ENCODE results near the gene SMG1. TPM values are rescaled to one million over a fixed set of nuclear protein-coding genes. Genes with fewer than 3 reads are reported as not detected.

Gene SMG1
- total RNA-seq, 2 experiments from 2014 or later, result 120 to 127 TPM

DNA sequence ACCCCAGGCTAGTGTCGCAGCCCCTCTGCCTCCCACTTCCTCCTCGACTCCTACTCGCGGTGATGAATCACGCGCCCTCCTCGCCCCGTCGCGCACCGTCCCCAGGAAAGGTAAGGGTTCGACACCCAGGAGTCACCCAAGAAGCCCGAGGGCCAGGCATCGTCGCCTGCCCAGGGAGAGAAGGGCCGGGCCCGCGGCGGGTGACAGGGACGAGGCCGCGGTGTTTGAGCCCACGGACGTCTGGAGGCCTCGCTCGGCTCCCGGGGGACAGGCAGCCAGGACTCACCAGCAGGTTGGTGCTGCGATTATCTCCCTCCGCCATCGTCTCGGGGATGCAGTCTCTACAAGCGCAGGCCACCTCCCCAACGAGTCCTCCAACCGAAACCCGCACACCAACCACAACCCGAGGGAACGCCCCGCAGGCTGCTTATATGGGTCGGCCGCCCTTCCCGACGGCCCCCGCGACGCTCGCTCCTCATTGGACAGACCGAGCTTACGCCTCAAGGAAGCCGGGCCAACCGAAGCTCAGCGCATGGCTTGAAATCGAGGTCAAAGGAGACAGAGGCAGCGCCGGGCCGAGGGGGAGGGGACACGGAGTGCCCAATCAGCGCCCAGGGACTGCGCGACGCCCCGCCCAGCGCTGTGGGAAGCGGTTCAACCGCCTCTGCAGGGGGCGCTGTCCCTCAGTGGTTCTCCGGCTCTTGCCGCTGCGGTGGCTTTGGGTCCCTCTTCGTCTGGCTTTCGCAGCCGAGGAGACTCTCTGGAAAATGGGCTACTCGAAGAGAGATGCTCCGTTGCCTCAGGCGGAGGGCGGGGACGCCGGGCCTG is 124.8 kb downstream of the SMG1 start, which contains the start of gene ARL6IP1:
TSS of gene ARL6IP1 (minus strand) at position 405 of the 828 bp plus-strand sequence. CDS start at position 322, 83 bp downstream.
- H3K4me3 ChIP-seq (ENCODE audit: low read length), result peak within 1 kb of the TSS; percentile 98
- H3K27me3 ChIP-seq (ENCODE audit: control insufficient read depth in 1 of 2, insufficient read depth in 2 of 2, low read length in 2 of 2), result no peaks in the 10 kb centered on the region
- CTCF ChIA-PET, result interaction anchor here (0.6 to 5.3 kb wide), 22 partner anchors 13 to 1436 kb away, joined by 3 to 95 read pairs (median 3); partner anchors contain the start of genes RPS15A and VPS35L
- Mint-ChIP-seq H3K36me3 (ENCODE audit: low read depth) (peaks cover 44% of the 10 kb centered on the region), H3K27me3 (no peaks in the 10 kb centered on the region), H3K4me1 (ENCODE audit: low read depth) (peaks cover 49% of the 10 kb centered on the region), H3K9me3 (no peaks in the 10 kb centered on the region), H3K4me3 (peak within 1 kb of the TSS; percentile 96), H3K27ac (peak within 1 kb of the TSS; percentile 88)
- peak within 1 kb of the TSS; percentile 91 for H3K27ac ChIP-seq (ENCODE audit: low read depth in 1 of 2, low read length in 2 of 2)
- peaks cover 44% of the 10 kb centered on the region for H3K4me1 ChIP-seq (ENCODE audit: insufficient read depth, low read length)
- DNase-seq (peak; percentile 98 to 100 (median 99)), ATAC-seq (ENCODE audit: poor library complexity) (peak; percentile 93)
- POLR2A ChIA-PET, result interaction anchor here (0.7 to 10.2 kb wide), 17 partner anchors 12 to 1442 kb away, joined by 3 to 232 read pairs (median 4); partner anchors contain the start of genes COQ7, RPS15A, SMG1 and VPS35L
- no peaks in the 10 kb centered on the region for H3K9me3 ChIP-seq (ENCODE audit: control insufficient read depth in 1 of 2, insufficient read depth in 1 of 2, low read length in 2 of 2)
- H3K36me3 ChIP-seq (ENCODE audit: insufficient read depth, low read length), result peaks cover 20% of the 10 kb centered on the region
- intact Hi-C loops (cut with DNase I, micrococcal nuclease), result loop anchor here (1.0 to 5.0 kb wide), 7 partner anchors 11 to 916 kb away; partner anchors contain the start of genes RPS15A (in 2 of the 2), SMG1 (in 2 of the 2), CCP110 (in 1 of the 2) and COQ7 (in 1 of the 2)
- TF ChIP-seq, protein P1, sequence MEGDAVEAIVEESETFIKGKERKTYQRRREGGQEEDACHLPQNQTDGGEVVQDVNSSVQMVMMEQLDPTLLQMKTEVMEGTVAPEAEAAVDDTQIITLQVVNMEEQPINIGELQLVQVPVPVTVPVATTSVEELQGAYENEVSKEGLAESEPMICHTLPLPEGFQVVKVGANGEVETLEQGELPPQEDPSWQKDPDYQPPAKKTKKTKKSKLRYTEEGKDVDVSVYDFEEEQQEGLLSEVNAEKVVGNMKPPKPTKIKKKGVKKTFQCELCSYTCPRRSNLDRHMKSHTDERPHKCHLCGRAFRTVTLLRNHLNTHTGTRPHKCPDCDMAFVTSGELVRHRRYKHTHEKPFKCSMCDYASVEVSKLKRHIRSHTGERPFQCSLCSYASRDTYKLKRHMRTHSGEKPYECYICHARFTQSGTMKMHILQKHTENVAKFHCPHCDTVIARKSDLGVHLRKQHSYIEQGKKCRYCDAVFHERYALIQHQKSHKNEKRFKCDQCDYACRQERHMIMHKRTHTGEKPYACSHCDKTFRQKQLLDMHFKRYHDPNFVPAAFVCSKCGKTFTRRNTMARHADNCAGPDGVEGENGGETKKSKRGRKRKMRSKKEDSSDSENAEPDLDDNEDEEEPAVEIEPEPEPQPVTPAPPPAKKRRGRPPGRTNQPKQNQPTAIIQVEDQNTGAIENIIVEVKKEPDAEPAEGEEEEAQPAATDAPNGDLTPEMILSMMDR (IDR thresholded peaks at IDR 0.05), result peak; percentile 84

DNA sequence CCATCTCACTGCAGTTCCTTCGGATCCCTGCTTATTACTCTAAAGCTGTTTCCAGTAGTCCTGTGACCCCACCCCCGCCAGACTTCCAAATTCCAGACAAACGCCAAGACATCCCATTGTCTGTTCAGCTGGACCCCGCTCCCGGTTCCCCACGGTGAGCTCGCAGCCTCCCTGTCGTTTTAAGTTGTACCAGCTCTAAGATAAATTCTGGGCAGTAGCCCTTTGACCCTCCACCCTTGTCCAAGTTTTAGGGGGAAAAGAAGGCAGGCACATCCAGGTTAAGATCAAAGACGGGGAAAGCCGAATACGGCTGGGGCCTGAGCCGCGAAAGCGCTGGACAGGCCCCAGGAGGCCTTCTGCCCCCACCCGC is 125.4 kb downstream of the SMG1 start:
- Histone ChIP-seq H3K36me3 (ENCODE audit: insufficient read depth, low read length) (peaks cover 20% of the 10 kb centered on the region), H3K4me1 (ENCODE audit: insufficient read depth, low read length) (peaks cover 44% of the 10 kb centered on the region), H3K27me3 (ENCODE audit: control insufficient read depth in 1 of 2, insufficient read depth in 2 of 2, low read length in 2 of 2) (no peaks in the 10 kb centered on the region), H3K4me3 (ENCODE audit: low read length) (peak overlapping the region; percentile 98), H3K27ac (ENCODE audit: low read depth in 1 of 2, low read length in 2 of 2) (peak overlapping the region; percentile 91), H3K9me3 (ENCODE audit: control insufficient read depth in 1 of 2, insufficient read depth in 1 of 2, low read length in 2 of 2) (no peaks in the 10 kb centered on the region)
- TF ChIP-seq, protein P1 (IDR thresholded peaks at IDR 0.05), result no peak
- ChIA-PET POLR2A (interaction anchor here (1.5 to 10.2 kb wide), 5 partner anchors 12 to 755 kb away, joined by 5 to 232 read pairs (median 12); partner anchors contain the start of genes COQ7, RPS15A, SMG1 and VPS35L), CTCF (interaction anchor here (1.5 to 5.3 kb wide), 2 partner anchors 12 to 30 kb away, joined by 10 to 95 read pairs; partner anchors contain the start of gene RPS15A)
- DNase-seq (no peak), ATAC-seq (ENCODE audit: poor library complexity) (no peak)
- H3K9me3 Mint-ChIP-seq, result no peaks in the 10 kb centered on the region
- H3K36me3 Mint-ChIP-seq (ENCODE audit: low read depth), result peaks cover 44% of the 10 kb centered on the region
- intact Hi-C loops (cut with DNase I, micrococcal nuclease), result loop anchor here (1.0 to 5.0 kb wide), 7 partner anchors 10 to 917 kb away; partner anchors contain the start of genes RPS15A (in 2 of the 2), SMG1 (in 2 of the 2), CCP110 (in 1 of the 2) and COQ7 (in 1 of the 2)
- H3K4me3 Mint-ChIP-seq, result peak overlapping the region; percentile 96
- H3K27me3 Mint-ChIP-seq, result no peaks in the 10 kb centered on the region
- H3K4me1 Mint-ChIP-seq (ENCODE audit: low read depth), result peaks cover 49% of the 10 kb centered on the region
- peak overlapping the region; percentile 88 for H3K27ac Mint-ChIP-seq

DNA sequence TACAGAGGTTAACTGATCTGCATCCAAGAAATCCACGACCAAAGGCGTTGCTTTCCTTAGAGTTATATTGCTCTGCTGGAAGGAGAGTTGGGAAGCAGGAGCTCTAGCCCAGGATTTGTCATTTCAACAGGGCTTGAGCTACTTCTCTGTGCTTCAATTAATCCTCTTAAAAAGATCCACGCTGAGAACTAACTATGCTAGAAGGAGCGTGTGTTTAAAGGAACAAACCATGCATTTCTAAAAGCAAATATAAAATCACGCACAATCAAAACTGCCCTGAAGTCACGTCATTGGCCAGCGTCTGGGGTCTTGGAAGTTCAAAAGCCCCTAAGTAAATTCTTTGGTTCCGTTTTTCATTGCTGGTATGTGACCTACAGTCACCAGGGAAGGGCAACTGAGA is 125.9 kb downstream of the SMG1 start:
- Histone ChIP-seq H3K36me3 (ENCODE audit: insufficient read depth, low read length) (peaks cover 23% of the 10 kb centered on the region), H3K9me3 (ENCODE audit: control insufficient read depth in 1 of 2, insufficient read depth in 1 of 2, low read length in 2 of 2) (no peaks in the 10 kb centered on the region), H3K4me1 (ENCODE audit: insufficient read depth, low read length) (peaks cover 44% of the 10 kb centered on the region), H3K27me3 (ENCODE audit: control insufficient read depth in 1 of 2, insufficient read depth in 2 of 2, low read length in 2 of 2) (no peaks in the 10 kb centered on the region), H3K4me3 (ENCODE audit: low read length) (peak overlapping the region; percentile 98), H3K27ac (ENCODE audit: low read depth in 1 of 2, low read length in 2 of 2) (no peak overlapping the region)
- POLR2A ChIA-PET, result interaction anchor here (1.5 to 10.2 kb wide), 3 partner anchors 11 to 755 kb away, joined by 5 to 232 read pairs (median 12); partner anchors contain the start of genes COQ7, RPS15A and VPS35L
- Mint-ChIP-seq H3K27me3 (no peaks in the 10 kb centered on the region), H3K4me1 (ENCODE audit: low read depth) (peaks cover 49% of the 10 kb centered on the region), H3K9me3 (no peaks in the 10 kb centered on the region), H3K36me3 (ENCODE audit: low read depth) (peaks cover 48% of the 10 kb centered on the region), H3K27ac (peak overlapping the region; percentile 88), H3K4me3 (peak overlapping the region; percentile 96)
- ATAC-seq (ENCODE audit: poor library complexity) (no peak), DNase-seq (no peak)
- intact Hi-C loops (cut with DNase I, micrococcal nuclease), result loop anchor here (5.0 kb wide), 4 partner anchors 127 to 917 kb away; partner anchors contain the start of genes CCP110 (in 1 of the 2), COQ7 (in 1 of the 2), GDE1 (in 1 of the 2) and IQCK (in 1 of the 2)
- TF ChIP-seq, protein P1 (IDR thresholded peaks at IDR 0.05), result no peak
- CTCF ChIA-PET, result interaction anchor here (5.3 kb wide), 1 partner anchor 12 kb away, joined by 95 read pairs; the partner anchor contains the start of gene RPS15A
